IMR-90 (cell line): ENCODE measurements around the gene ZNF726.

Experiments used
- CEBPB ChIP-seq: IDR thresholded peaks from 2 replicates; pipeline ENCODE4 v1.6.1; 2012; ENCODE audit warnings: low read depth, low read length, improper control_type of control experiment
- CHD1 ChIP-seq: IDR thresholded peaks from 2 replicates; pipeline ENCODE4 v1.6.1; 2012; ENCODE audit warnings: low read depth, low read length, improper control_type of control experiment
- CTCF ChIP-seq: conservative IDR thresholded peaks from 2 replicates; pipeline ENCODE4 v1.5.1; 2012; ENCODE audit warnings: mild to moderate bottlenecking, low read depth, low read length, improper control_type of control experiment
- FOS ChIP-seq: fragments of 150-350 bp; IDR thresholded peaks from 2 replicates; pipeline ENCODE4 v1.6.1; 2016; ENCODE audit warnings: low read depth, low read length
- MAZ ChIP-seq: IDR thresholded peaks from 2 replicates; pipeline ENCODE4 v1.6.1; 2012; ENCODE audit warnings: low read depth, mild to moderate bottlenecking, low read length, improper control_type of control experiment, moderate library complexity, borderline replicate concordance
- MXI1 ChIP-seq: IDR thresholded peaks from 2 replicates; pipeline ENCODE4 v1.6.1; 2012; ENCODE audit warnings: low read depth, mild to moderate bottlenecking, low read length, moderate library complexity, borderline replicate concordance
- POLR2A ChIP-seq: IDR thresholded peaks from 2 replicates; pipeline ENCODE4 v1.6.1; 2012; ENCODE audit warnings: mild to moderate bottlenecking, low read depth, low read length
- RAD21 ChIP-seq: IDR thresholded peaks from 2 replicates; pipeline ENCODE4 v1.6.1; 2012; ENCODE audit warnings: low read length, improper control_type of control experiment
- RCOR1 ChIP-seq: IDR thresholded peaks from 2 replicates; pipeline ENCODE4 v1.6.1; 2012; ENCODE audit warnings: mild to moderate bottlenecking, low read length, improper control_type of control experiment; ENCODE audit not compliant: insufficient replicate concordance
- RFX5 ChIP-seq: IDR thresholded peaks from 2 replicates; pipeline ENCODE4 v1.8.0; 2012; ENCODE audit warnings: low read depth, mild to moderate bottlenecking, low read length, moderate library complexity
- SMC3 ChIP-seq: fragments of 150-350 bp; IDR thresholded peaks from 2 replicates; pipeline ENCODE4 v1.6.1; 2016; ENCODE audit warnings: low read depth, mild to moderate bottlenecking, antibody characterized with exemption, low read length, moderate library complexity
- USF2 ChIP-seq: fragments of 150-350 bp; IDR thresholded peaks from 2 replicates; pipeline ENCODE4 v1.6.1; 2017; ENCODE audit warnings: mild to moderate bottlenecking, antibody characterized with exemption, low read length, low read depth

- no peak for TF ChIP-seq FOS
- TF ChIP-seq CTCF = no peak
- no peak for TF ChIP-seq MAZ
- no peak for TF ChIP-seq RFX5
- no peak for TF ChIP-seq MXI1
- TF ChIP-seq CEBPB = no peak
- TF ChIP-seq RCOR1 = no peak
- no peak for TF ChIP-seq RAD21
- no peak for TF ChIP-seq SMC3
- TF ChIP-seq CHD1 = no peak
- no peak for TF ChIP-seq POLR2A
- TF ChIP-seq USF2 = no peak
Measured at GRCh38 chr19:23917856-23918255, 3.2 kb downstream of the ZNF726 start.
